IMR-90 (cell line): Measurements from ENCODE around the gene SH3RF3. TPM values are rescaled to one million over a fixed set of nuclear protein-coding genes. Genes with fewer than 3 reads are reported as not detected.

ENCODE experiments used
- ATAC-seq: fragments of 200-7000 bp; cut with Tn5 transposase; 2 replicates; pipeline ENCODE4 v1.9.1; 2020; ENCODE audit warnings: low read depth, mild to moderate bottlenecking, moderate library complexity
- BruUV-seq: library from RNA; stranded (reverse); fragments of 400-500 nt; replicated peaks from 2 replicates; lab custom pipeline; 2021; lab: Mats Ljungman, UMichigan
- CTCF ChIA-PET: fragments of 300-600 bp; formaldehyde crosslinking; extraction: SDS; loops from one replicate; lab custom pipeline; 2021; ENCODE audit warnings: antibody characterized with exemption; lab: Yijun Ruan, JAX
- POLR2A ChIA-PET: fragments of 300-600 bp; sonication (Branson Sonifier 250); formaldehyde crosslinking; loops from one replicate; lab custom pipeline; 2022; ENCODE audit warnings: antibody characterized with exemption; ENCODE audit not compliant: unreplicated experiment; lab: Charles Lee
- DNase-seq: peaks from one replicate; pipeline ENCODE4 v3.0.0; 2013
- H2AFZ ChIP-seq: replicated peaks from 2 replicates; pipeline ENCODE3; 2013; ENCODE audit warnings: low read length, mild to moderate bottlenecking; ENCODE audit not compliant: poor library complexity
- H2AK5ac ChIP-seq: 2 replicates; pipeline ENCODE4 v1.6.1; 2013; ENCODE audit warnings: low read depth, low read length, inconsistent platforms
- H2AK9ac ChIP-seq: replicated peaks from 2 replicates; pipeline ENCODE3; 2013; ENCODE audit warnings: mild to moderate bottlenecking, low read depth, low read length, moderate library complexity; ENCODE audit not compliant: poor library complexity
- H2BK120ac ChIP-seq: 2 replicates; pipeline ENCODE4 v1.6.1; 2013; ENCODE audit warnings: low read depth, low read length, inconsistent platforms
- H2BK15ac ChIP-seq: 3 replicates; pipeline ENCODE4 v1.6.1; 2013; ENCODE audit warnings: low read depth, low read length, inconsistent platforms
- H2BK20ac ChIP-seq: 2 replicates; pipeline ENCODE4 v1.6.1; 2013; ENCODE audit warnings: low read depth, mild to moderate bottlenecking, inconsistent platforms, low read length, moderate library complexity
- H2BK5ac ChIP-seq: 2 replicates; pipeline ENCODE4 v1.6.1; 2013; ENCODE audit warnings: mild to moderate bottlenecking, low read depth, low read length, inconsistent platforms; ENCODE audit not compliant: poor library complexity, severe bottlenecking
- H3K14ac ChIP-seq: replicated peaks from 2 replicates; pipeline ENCODE4 v1.6.1; 2013; ENCODE audit warnings: low read depth, low read length, inconsistent platforms
- H3K18ac ChIP-seq: 2 replicates; pipeline ENCODE4 v1.6.1; 2013; ENCODE audit warnings: low read depth, low read length, control low read depth
- H3K23ac ChIP-seq: 2 replicates; pipeline ENCODE4 v1.6.1; 2013; ENCODE audit warnings: low read depth, low read length, inconsistent platforms
- H3K27ac ChIP-seq: 2 replicates; pipeline ENCODE4 v1.5.1; 2013; ENCODE audit warnings: mild to moderate bottlenecking, control low read depth, low read length; ENCODE audit not compliant: insufficient read depth
- H3K27me3 ChIP-seq: 2 replicates; pipeline ENCODE4 v1.6.1; 2013; ENCODE audit warnings: low read length; ENCODE audit not compliant: control insufficient read depth, insufficient read depth
- H3K36me3 ChIP-seq: 2 replicates; pipeline ENCODE4 v1.6.1; 2013; ENCODE audit warnings: low read length, mixed read lengths; ENCODE audit not compliant: control insufficient read depth, insufficient read depth
- H3K4ac ChIP-seq: 2 replicates; pipeline ENCODE4 v1.6.1; 2013; ENCODE audit warnings: low read depth, low read length, inconsistent platforms
- H3K4me1 ChIP-seq: 2 replicates; pipeline ENCODE4 v1.6.1; 2013; ENCODE audit warnings: low read length, mixed read lengths; ENCODE audit not compliant: control insufficient read depth, insufficient read depth
- H3K4me2 ChIP-seq: 2 replicates; pipeline ENCODE4 v1.6.1; 2013; ENCODE audit warnings: low read depth, mild to moderate bottlenecking, control low read depth, low read length, moderate library complexity
- H3K4me3 ChIP-seq: 2 replicates; pipeline ENCODE4 v1.5.1; 2013; ENCODE audit warnings: low read depth, mild to moderate bottlenecking, control low read depth, low read length, moderate library complexity; ENCODE audit not compliant: insufficient read depth
- H3K56ac ChIP-seq: 2 replicates; pipeline ENCODE4 v1.6.1; 2013; ENCODE audit warnings: low read length, inconsistent platforms; ENCODE audit not compliant: insufficient read depth; ENCODE audit errors: extremely low read depth
- H3K79me1 ChIP-seq, 2 experiments: 2 replicates each; pipeline ENCODE4 v1.6.1; 2013; ENCODE audit warnings: low read length in 2 of 2, inconsistent platforms in 1 of 2, low read depth in 1 of 2
- H3K9ac ChIP-seq: 2 replicates; pipeline ENCODE4 v1.6.1; 2013; ENCODE audit warnings: low read depth, low read length, control low read depth
- H3K9me1 ChIP-seq: 2 replicates; pipeline ENCODE4 v1.6.1; 2013; ENCODE audit warnings: low read length, inconsistent platforms; ENCODE audit not compliant: insufficient read depth
- H3K9me3 ChIP-seq: 2 replicates; pipeline ENCODE4 v1.6.1; 2013; ENCODE audit warnings: low read length; ENCODE audit not compliant: control insufficient read depth, insufficient read depth
- H4K20me1 ChIP-seq: 2 replicates; pipeline ENCODE4 v1.6.1; 2013; ENCODE audit warnings: low read length, inconsistent platforms; ENCODE audit not compliant: insufficient read depth
- H4K5ac ChIP-seq: 2 replicates; pipeline ENCODE4 v1.6.1; 2013; ENCODE audit warnings: mild to moderate bottlenecking, low read depth, low read length, control low read depth
- H4K8ac ChIP-seq, 2 experiments: 2 replicates each; pipeline ENCODE4 v1.6.1; 2013; ENCODE audit warnings: low read depth in 2 of 2, low read length in 2 of 2, control low read depth in 1 of 2, inconsistent platforms in 1 of 2
- H4K91ac ChIP-seq: 2 replicates; pipeline ENCODE4 v1.6.1; 2013; ENCODE audit warnings: low read depth, low read length, inconsistent platforms; ENCODE audit not compliant: insufficient read depth
- BHLHE40 ChIP-seq: fragments of 150-350 bp; IDR thresholded peaks from 2 replicates; pipeline ENCODE4 v1.6.1; 2016; ENCODE audit warnings: mild to moderate bottlenecking, low read depth, low read length
- CHD1 ChIP-seq: IDR thresholded peaks from 2 replicates; pipeline ENCODE4 v1.6.1; 2012; ENCODE audit warnings: low read depth, low read length, improper control_type of control experiment
- CTCF ChIP-seq: conservative IDR thresholded peaks from 2 replicates; pipeline ENCODE4 v1.5.1; 2012; ENCODE audit warnings: mild to moderate bottlenecking, low read depth, low read length, improper control_type of control experiment
- ELK1 ChIP-seq: fragments of 150-350 bp; IDR thresholded peaks from 2 replicates; pipeline ENCODE4 v1.6.1; 2016; ENCODE audit warnings: low read depth, mild to moderate bottlenecking, low read length, moderate library complexity, borderline replicate concordance
- FOS ChIP-seq: fragments of 150-350 bp; IDR thresholded peaks from 2 replicates; pipeline ENCODE4 v1.6.1; 2016; ENCODE audit warnings: low read depth, low read length
- MAZ ChIP-seq: IDR thresholded peaks from 2 replicates; pipeline ENCODE4 v1.6.1; 2012; ENCODE audit warnings: low read depth, mild to moderate bottlenecking, low read length, improper control_type of control experiment, moderate library complexity, borderline replicate concordance
- MXI1 ChIP-seq: IDR thresholded peaks from 2 replicates; pipeline ENCODE4 v1.6.1; 2012; ENCODE audit warnings: low read depth, mild to moderate bottlenecking, low read length, moderate library complexity, borderline replicate concordance
- NFE2L2 ChIP-seq: fragments of 150-350 bp; IDR thresholded peaks from 2 replicates; pipeline ENCODE4 v1.6.1; 2016; ENCODE audit warnings: low read depth, mild to moderate bottlenecking, low read length
- POLR2A ChIP-seq: IDR thresholded peaks from 2 replicates; pipeline ENCODE4 v1.6.1; 2012; ENCODE audit warnings: mild to moderate bottlenecking, low read depth, low read length
- RCOR1 ChIP-seq: IDR thresholded peaks from 2 replicates; pipeline ENCODE4 v1.6.1; 2012; ENCODE audit warnings: mild to moderate bottlenecking, low read length, improper control_type of control experiment; ENCODE audit not compliant: insufficient replicate concordance
- USF2 ChIP-seq: fragments of 150-350 bp; IDR thresholded peaks from 2 replicates; pipeline ENCODE4 v1.6.1; 2017; ENCODE audit warnings: mild to moderate bottlenecking, antibody characterized with exemption, low read length, low read depth
- WGBS, 2 experiments: methylation state at CpG; one replicate each; pipeline versions ENCODE4 v1.1.5 to v1.1.7; 2013; ENCODE audit warnings: missing lambda C conversion rate in 2 of 2; ENCODE audit not compliant: insufficient read length in 1 of 2; ENCODE audit errors: extremely low coverage in 2 of 2; 5-methylcytosine and 5-hydroxymethylcytosine counted together
- dilution Hi-C: fragments of 300-500 bp; cut with HindIII; formaldehyde crosslinking; loops from one replicate; pipeline ENCODE4 v1.14.3; 2018; ENCODE audit warnings: low sequenced_read_pairs; ENCODE audit not compliant: unreplicated experiment
- in situ Hi-C: fragments of 300-500 bp; cut with MboI; formaldehyde crosslinking; loops from 3 replicates; pipeline ENCODE4 v1.14.3; 2019; ENCODE audit warnings: low sequenced_read_pairs, inconsistent platforms, mixed read lengths
- intact Hi-C: fragments of 100-400 bp; cut with micrococcal nuclease; formaldehyde crosslinking; loops from 2 replicates; pipeline ENCODE4 v1.10.0; 2022
- polyA plus RNA-seq, 3 experiments: library from polyadenylated mRNA; depleted of rRNA; stranded (reverse); fragments of >200 nt; gene quantifications; 2 replicates each; pipeline ENCODE4 v1.2.3, GENCODE V29; 2012; ENCODE audit warnings: low replicate concordance in 1 of 3
- total RNA-seq: library from RNA; depleted of rRNA; stranded (reverse); fragments of >200 nt; gene quantifications from 2 replicates; pipeline ENCODE4 v1.2.3, GENCODE V29; 2012

SH3RF3 gene
- total and polyA plus RNA-seq, 2 of the 4 experiments (the other 2 are of a cell fraction): 3.4 to 5.3 TPM

- TF ChIP-seq MXI1: no peak
Observed at GRCh38 chr2:109476641-109477441, 347.8 kb downstream of the SH3RF3 start (continued).

GRCh38 chr2:109478906-109479493, 350.0 kb downstream of the SH3RF3 start:
- Histone ChIP-seq H4K8ac (no peak overlapping the region), H2AK9ac (peak overlapping the region; percentile 15), H4K5ac (no peak overlapping the region), H3K36me3 (peaks cover 16% of the 10 kb centered on the region), H4K91ac (no peak overlapping the region), H3K56ac (no peak overlapping the region), H2BK120ac (no peak overlapping the region), H3K9ac (no peak overlapping the region), H2BK5ac (no peak overlapping the region), H3K4me3 (no peak overlapping the region), H3K27ac (no peak overlapping the region), H3K4me1 (peaks cover 19% of the 10 kb centered on the region), H3K4ac (no peak overlapping the region), H3K4me2 (no peak overlapping the region), H3K9me1 (peaks cover 21% of the 10 kb centered on the region; the same call in 1 of the 2 replicates), H2AK5ac (peak overlapping the region; percentile 43; the same call in 1 of the 2 replicates), H3K23ac (no peak overlapping the region), H3K14ac (no peak overlapping the region), H2AFZ (no peak overlapping the region), H3K27me3 (no peaks in the 10 kb centered on the region), H2BK20ac (no peak overlapping the region), H3K9me3 (no peaks in the 10 kb centered on the region), H4K20me1 (peaks cover 9% of the 10 kb centered on the region), H3K18ac (no peak overlapping the region), H3K79me1 (peaks cover 3 to 32% of the 10 kb centered on the region in 2 experiments; a peak in 3 of 4 replicates), H2BK15ac (no peak overlapping the region)
- ChIA-PET POLR2A (no interaction called here), CTCF (no interaction called here)
- intact Hi-C loops (no loop called here), dilution Hi-C loops (no loop called here), in situ Hi-C loops (no loop called here)
- BruUV-seq: no TSS peak
- no peak for ATAC-seq
- 93% methylated on average over 7 of the region's 12 CpGs; no CpG with 5 or more reads in 1 of the 2 experiments for WGBS, 2 experiments
- DNase-seq: no peak
- no peak for TF ChIP-seq USF2
- no peak for TF ChIP-seq CTCF
- TF ChIP-seq ELK1: no peak
- TF ChIP-seq CHD1: no peak
- TF ChIP-seq NFE2L2: no peak
- TF ChIP-seq POLR2A: no peak
- TF ChIP-seq MAZ: no peak
- no peak for TF ChIP-seq RCOR1
- TF ChIP-seq BHLHE40: no peak
- TF ChIP-seq FOS: no peak
